Measurements from ENCODE around the gene BBS5.
"Not testable (repeated sequence)": the region's sequence is repeated elsewhere in the genome, so short reads cannot be mapped to it uniquely, and the experiment has no call there.

BBS5 gene

DNA sequence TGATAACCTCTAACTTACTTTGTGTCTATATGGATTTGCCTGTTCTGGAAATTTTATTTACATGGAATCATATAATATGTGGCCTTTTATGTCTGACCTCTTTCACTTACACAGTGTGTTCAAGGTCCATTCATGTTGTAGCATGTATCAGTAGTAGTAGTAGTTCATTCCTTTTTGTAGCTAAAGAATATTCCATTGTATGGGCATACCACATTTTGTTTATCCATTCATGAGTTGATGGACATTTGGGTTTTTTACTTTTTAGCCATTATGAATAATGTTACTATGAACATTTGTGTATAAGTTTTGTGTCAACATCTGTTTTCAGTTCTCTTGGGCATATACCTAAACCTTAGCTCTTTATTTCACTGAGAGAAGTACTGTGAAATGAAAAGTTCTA is 11.5 kb downstream of the BBS5 start:
- no peak for FAIRE-seq

- no peak for FAIRE-seq
These were observed 12.1 kb downstream of the BBS5 start for GRCh38 chr2:169491378-169491777.

GRCh38 chr2:169493360-169493759 is 14.1 kb downstream of the BBS5 start:
- FAIRE-seq: no peak

GRCh38 chr2:169495310-169495928 is 16.1 kb downstream of the BBS5 start:
- no peak for FAIRE-seq

- no peak for FAIRE-seq
These were observed 25.4 kb downstream of the BBS5 start for GRCh38 chr2:169504651-169505050.

DNA sequence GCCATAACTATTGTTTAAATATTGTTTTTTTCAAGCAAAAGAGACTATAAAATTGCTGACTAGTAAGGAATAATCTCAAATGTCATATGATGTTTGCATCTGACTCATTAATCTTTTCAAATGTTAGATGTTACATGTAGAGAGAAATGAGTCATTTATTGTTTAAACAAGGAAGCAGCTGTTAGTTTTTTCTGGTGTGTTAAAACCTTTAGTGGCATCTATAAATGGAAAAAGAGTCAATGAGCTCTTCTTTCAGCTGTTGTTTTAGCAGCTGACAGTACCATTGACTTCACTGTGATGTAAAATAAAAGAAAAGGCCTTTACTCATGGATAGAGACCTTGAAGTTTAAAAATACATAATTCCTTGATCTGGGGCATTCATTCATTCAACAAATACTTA is 28.4 kb downstream of the BBS5 start:
- FAIRE-seq: no peak

DNA sequence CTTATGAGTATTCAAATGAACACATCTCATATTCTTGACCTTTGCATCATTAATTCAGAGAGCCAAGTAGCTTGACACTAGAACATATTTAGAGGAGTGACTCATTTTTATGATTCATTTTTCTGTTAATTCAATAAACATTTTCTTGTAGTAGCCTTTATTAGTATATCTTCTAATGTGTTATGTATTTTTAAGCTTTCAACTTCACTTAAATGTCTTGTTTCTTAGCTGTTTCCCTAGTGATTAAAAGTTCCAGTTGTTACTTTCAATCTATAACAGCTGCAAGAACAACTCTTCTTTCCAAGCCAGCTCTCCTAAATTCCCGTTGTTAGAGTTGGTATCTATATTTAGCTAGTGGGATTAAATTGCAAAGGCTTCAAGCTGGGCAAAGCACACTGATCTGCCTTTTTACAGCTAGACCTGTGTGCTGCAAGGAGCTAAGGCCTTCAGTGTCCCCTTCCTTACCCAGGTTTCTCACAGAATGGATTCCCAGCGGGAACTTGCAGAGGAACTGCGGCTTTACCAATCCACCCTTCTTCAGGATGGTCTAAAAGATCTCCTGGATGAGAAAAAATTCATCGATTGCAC is 30.1 kb downstream of the BBS5 start, which contains the start of gene KLHL41:
Gene KLHL41, plus strand, starts transcription at position 405 of the 588 bp plus-strand sequence. Its CDS starts 77 bp downstream, at position 482.
- FAIRE-seq: no peak

DNA sequence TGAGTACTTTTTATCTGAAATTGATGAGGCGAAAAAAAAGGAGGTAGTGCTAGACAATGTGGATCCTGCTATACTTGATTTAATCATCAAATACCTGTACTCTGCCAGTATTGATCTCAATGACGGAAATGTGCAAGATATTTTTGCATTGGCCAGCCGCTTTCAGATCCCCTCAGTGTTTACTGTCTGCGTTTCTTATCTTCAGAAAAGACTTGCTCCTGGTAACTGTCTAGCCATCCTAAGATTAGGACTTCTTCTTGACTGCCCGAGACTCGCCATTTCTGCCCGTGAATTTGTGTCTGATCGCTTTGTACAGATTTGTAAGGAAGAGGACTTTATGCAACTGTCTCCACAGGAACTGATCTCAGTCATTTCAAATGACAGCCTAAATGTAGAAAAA is 30.7 kb downstream of the BBS5 start:
- no peak for FAIRE-seq

GRCh38 chr2:169510496-169510895 is 31.2 kb downstream of the BBS5 start:
- no peak for FAIRE-seq

DNA sequence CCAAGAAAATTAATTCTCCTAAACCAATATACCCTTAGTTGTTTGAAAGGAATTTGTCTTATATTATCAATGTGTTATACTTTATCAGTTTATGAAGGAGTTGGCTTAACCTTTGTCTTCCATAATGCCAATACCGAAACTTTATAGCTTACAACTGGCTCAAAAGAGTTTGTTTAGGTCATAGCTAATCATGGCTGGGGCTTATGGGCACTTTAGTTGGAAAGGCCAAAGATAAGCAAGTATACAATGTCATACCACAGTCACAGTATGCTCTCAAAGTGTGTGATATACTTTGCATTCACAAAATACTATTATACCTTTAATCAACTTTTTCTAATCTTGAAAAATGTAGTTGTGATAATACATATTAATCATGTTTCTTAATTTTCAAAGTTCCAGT is 32.5 kb downstream of the BBS5 start:
- no peak for FAIRE-seq

DNA sequence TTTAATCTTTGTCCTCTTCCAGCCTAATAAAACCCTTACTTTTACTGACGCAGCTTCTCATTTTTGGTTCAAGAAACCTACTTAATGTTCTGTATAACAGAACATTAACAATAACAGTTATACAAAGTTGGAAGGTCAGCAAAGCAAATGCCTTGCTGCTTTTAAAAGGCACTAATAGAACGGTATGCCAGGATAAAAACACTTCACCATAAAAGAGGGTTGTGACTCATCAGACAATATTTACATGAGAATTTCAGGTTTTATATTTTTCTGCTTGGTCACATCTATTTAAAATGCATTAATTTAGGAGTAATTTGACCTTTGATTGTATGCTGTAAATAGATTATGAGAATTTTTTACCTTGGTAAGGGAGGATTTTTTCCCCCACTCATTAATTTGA is 33.2 kb downstream of the BBS5 start:
- no peak for FAIRE-seq

- no peak for FAIRE-seq
These were observed 33.8 kb downstream of the BBS5 start for GRCh38 chr2:169513094-169513493.

GRCh38 chr2:169513926-169514325 is 34.6 kb downstream of the BBS5 start:
- FAIRE-seq: no peak

DNA sequence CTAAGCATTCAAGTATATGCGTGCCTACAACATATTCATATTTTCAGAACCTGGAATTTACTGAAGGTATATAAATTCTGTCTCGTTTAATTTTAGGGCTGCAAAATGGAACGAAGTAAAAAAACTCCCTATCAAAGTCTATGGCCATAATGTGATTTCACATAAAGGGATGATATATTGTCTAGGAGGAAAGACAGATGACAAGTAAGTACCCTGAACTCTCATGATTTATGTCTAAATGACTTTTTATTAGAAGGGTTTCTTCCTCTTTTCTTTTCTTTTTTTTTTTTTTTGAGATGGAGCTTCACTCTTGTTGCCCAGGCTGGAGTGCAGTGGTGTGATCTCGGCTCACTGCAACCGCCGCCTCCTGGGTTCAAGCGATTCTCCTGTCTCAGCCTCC is 35.5 kb downstream of the BBS5 start:
- not testable (repeated sequence) for FAIRE-seq

DNA sequence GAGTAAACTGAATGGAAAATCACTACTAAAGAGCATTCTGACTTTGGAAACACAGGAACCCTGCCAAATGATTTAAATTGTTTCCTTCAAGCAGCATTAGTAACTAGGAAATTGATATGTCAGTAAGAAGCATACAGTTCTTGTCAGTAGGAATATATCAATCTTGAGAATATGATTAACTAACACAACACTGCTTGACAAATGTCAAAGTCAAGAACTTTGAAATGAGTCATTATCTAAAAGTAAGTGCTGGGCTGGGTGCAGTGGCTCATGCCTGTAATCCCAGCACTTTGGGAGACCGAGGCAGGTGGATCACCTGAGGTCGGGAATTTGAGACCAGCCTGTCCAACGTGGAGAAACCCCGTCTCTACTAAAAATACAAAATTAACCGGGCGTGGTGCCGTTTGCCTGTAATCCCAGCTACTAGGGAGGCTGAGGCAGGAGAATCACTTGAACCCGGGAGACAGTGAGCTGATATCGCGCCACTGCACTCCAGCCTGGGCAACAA is 37.2 kb downstream of the BBS5 start:
- not testable (repeated sequence) for FAIRE-seq

DNA sequence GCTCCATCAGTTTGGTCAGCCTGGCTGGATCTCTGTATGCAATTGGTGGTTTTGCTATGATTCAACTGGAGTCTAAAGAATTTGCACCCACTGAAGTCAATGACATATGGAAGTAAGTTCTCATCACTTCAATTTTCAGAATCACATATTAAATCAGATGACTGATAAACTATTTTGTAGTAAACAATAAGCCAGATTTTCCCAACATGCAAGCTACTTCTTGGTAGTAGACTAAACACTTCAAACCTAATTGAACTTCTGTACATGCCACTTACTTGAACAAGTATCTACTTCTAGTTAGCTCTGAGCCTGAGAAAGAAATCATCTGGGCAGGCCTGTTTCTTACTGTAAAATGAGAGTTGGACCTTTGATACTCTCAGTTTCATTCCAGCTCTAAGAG is 41.6 kb downstream of the BBS5 start:
- FAIRE-seq: no peak

GRCh38 chr2:169523681-169524080 is 44.4 kb downstream of the BBS5 start:
- no peak for FAIRE-seq

DNA sequence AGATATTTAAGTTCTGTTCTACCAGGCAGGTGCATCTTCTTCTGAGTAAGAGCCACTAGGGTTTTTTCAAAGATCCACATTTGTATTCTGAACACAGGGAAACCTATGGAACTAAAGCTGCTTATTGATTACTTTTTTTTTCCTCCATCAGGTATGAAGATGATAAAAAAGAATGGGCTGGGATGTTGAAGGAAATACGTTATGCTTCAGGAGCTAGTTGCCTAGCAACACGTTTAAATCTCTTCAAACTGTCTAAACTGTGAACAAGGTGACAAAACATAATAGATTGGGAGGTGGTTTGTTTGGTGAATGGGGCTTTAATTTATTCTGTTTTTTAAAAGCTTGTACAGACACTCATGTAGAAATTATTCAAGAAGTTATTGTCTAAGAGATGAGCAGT is 46.1 kb downstream of the BBS5 start:
- no peak for FAIRE-seq

DNA sequence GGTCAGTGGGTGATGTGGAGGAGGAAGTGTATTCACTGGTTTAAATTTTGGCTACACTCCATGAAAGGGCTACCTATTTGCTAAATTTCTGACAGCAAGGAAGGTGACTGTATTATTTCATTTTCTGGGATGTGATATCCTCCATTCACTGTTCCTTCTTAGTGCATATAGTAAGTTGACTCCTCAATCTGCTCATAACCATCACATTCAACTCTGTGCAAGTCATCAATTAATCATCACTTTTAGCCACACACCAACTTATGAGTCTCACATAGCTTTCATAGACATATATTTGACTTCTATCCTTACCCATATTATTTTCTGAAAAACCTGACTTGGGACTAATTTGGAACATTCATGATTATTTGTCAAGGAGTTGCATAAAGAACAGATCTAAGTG is 47.2 kb downstream of the BBS5 start:
- no peak for FAIRE-seq

- FAIRE-seq: no peak
These were observed 49.0 kb downstream of the BBS5 start for GRCh38 chr2:169528271-169528701.

DNA sequence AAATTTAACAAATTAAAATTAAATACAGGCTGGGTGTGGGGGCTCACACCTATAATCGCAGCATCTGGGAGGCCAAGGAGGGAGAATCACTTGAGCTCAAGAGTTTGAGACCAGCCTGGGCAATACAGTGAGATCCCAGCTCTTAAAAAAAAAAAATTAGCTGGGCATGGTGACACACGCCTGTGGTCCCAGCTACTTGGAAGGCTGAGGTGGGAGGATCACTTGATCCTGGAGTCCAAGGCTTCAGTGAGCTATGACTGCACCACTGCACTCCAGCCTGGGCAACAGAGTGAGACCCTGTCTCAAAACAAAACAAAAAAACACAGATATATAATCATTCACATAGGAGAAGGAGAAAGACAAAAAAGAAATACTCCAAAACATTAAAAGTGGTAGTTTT is 60.2 kb downstream of the BBS5 start:
- FAIRE-seq: not testable (repeated sequence)

DNA sequence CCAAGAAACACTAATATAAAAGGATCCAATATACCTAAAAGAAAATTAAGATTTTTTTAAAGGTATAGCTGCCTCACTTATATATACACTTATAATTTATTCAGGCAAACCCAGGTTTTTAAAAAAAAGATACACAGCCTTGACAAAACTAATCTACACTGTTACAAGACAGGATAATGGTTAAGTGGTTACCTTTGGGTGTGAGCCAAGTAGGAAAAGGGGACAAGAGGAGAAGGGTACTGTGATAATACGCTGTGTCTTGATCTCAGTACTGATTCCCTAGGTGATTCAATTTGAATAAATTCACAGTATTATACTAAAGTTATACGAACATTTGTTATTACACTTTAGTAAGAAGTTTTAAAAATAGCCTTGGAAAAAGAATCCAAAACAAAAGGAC is 60.9 kb downstream of the BBS5 start:
- no peak for FAIRE-seq

- FAIRE-seq: no peak
These were observed 63.1 kb downstream of the BBS5 start for GRCh38 chr2:169542433-169542832.

- FAIRE-seq: no peak
These were observed 67.5 kb downstream of the BBS5 start for GRCh38 chr2:169546756-169547155.
